AG08395 (cell line): ENCODE data around the gene TGFBRAP1.
"Not testable (repeated sequence)": the region's sequence is repeated elsewhere in the genome, so short reads cannot be mapped to it uniquely, and the experiment has no call there.

Experiments
- DNase-seq: peaks from one replicate; pipeline ENCODE4 v3.0.0; 2012; ENCODE audit warnings: mixed read lengths, low spot score

TGFBRAP1 gene

GRCh38 chr2:105274046-105274445 lies 55.5 kb downstream of the TGFBRAP1 start:
- no peak for DNase-seq

DNA sequence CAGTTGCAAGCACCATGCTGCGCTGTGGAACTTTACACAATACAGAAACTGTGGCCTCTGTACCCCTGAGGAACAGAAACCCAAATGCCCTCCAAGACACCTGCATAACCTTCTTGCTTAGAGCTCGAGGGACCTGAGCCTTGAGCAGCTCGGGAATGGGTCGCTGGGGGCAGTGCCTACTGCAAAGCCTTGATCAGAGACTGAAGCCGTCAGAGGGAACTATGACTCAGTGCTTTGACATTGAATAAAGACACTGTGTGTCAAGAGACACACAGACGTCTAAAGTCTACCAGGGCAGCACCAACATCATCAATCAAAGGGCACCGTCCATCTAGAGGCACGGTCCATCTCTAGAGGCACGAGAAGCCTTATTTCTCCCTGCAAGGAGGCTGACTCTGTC lies 57.4 kb downstream of the TGFBRAP1 start:
- DNase-seq, result no peak

- DNase-seq, result no peak
These were observed 58.0 kb downstream of the TGFBRAP1 start for GRCh38 chr2:105271393-105272045.

DNA sequence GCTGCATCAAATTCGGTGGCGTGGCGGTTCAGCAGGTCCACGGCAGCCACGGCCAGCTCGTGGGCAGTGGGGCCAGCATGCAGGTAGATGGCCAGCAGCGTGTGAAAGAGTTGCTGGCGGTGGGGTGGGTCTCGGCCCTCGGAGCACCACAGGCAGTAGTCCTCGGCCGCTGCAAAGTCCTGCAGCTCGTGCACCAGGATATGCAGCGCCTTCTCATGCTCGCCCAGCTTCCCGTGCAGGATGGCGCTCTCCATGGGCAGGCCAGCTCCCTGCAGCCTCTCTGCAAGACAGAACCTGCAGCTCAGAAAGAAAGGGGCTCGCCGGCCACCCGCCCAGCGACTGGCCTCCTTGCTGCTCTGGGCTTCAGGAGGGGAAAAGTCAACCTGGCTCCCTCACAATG lies 60.1 kb downstream of the TGFBRAP1 start:
- no peak for DNase-seq

DNA sequence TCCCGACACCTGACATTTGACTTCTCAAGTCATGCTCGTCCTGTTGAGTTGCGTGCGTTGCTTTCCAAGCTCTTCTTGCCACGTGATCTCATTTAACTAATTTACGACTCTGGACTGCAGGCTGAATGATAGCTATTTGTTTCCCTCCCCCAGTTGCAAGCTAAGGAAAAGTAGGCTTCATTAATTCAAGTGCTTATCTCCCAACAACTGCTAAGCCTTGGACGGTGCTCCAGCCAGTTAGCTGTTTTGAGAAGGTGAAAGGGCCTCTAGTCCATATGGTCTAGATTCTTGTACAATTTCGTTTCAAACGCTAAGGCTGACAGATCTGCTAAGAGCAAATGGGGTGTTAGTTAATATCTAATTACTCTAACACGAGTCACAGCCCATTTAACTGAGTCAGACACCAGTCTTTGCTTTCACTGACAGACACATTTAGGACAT lies 66.9 kb downstream of the TGFBRAP1 start:
- DNase-seq, result no peak

DNA sequence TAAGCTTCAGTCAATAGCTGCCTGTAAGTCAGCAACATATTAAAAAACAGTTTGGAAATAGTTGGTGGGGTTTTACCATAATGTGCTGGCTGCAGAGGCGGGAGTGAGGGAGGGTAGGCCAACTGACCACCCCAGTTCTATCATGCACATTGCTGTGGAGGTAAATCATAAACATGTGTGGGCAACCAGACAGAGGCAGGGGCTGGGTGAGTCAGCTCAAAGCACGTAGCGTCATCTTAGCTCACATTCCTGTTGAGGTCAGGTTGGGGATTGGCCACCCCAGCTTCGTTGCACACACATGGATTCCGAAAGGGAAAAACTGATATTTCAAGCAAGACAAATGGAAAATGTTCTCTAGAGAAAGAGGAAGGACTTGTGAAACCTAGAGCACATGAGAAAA lies 68.5 kb downstream of the TGFBRAP1 start:
- peak; percentile 95 for DNase-seq

DNA sequence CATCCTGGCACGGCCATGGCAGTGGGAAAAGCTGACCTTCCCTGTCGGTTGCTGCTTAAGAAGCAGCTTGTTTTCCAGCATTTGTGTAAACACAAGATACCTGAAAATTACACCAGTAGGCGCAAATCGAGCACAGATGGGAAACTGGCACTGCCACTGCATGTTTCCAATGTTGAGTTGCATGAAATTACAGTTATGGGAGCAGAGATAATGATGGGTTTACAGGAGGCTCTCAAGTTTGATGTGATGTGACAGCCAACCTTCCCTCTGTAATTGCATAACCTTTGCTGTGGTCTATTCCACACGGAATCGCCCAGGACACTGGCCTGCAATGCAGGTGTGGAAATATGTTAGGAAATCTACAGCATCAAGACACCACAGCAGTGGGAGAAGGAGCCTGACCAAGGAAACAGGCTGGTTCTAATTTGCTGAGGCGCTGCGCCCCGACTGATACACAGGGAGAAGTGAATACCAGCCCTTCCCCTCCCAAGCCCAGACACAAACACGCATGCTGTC lies 70.6 kb downstream of the TGFBRAP1 start:
- DNase-seq, result no peak

GRCh38 chr2:105257981-105258380 lies 71.6 kb downstream of the TGFBRAP1 start:
- peak; percentile 59 for DNase-seq

- DNase-seq, result no peak
These were observed 73.0 kb downstream of the TGFBRAP1 start for GRCh38 chr2:105256431-105257047.

DNA sequence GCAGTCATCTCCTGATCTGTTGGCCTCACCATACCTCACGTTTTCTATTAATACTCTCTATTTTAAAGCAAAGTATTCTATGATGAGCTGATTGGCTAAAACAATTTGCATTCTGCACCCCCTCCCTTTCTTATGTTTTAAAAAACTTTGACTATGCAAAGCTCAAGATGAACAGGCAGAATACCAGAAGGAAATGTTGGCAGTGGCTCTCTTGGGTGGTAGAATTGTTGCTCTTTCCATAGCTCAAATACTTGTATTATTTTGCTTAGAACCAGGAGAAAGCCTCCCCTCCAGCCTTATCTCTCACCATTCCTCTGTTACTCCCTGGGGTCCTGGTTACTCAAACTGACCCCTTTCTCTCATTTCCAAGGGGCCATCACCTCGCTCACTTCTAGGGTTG lies 73.6 kb downstream of the TGFBRAP1 start:
- DNase-seq, result no peak

DNA sequence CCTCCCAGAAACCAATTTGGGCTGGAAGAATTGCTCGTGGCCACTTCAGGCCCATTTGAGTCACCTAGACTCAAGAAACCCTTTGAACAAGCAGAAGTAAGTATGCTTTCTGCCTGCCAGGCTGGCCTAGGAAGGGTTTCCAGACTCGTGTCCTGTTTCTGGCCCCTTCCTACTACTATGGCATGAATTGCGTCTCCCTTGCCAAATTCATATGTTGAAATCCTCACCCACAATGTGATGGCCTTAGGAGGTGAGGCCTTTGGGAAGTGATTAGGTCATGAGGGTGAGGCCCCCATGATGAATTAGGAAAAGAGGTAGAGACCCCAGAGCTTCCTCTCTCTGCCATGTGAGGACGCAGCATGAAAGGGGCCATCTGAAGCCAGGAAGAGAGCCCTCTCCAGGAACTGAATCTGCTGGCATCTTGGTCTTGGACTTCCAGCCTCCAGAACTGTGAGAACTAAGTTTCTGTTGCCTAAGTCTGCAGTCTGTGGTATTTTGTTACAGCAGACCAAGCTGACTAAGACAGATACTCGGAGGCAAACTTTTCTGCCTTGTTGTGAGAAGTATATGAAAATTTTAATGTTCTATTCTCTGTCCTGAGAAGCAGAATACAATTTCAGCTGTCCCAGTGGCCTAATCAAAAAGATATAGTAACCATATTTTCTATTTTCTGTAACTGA lies 74.9 kb downstream of the TGFBRAP1 start:
- no peak for DNase-seq

DNA sequence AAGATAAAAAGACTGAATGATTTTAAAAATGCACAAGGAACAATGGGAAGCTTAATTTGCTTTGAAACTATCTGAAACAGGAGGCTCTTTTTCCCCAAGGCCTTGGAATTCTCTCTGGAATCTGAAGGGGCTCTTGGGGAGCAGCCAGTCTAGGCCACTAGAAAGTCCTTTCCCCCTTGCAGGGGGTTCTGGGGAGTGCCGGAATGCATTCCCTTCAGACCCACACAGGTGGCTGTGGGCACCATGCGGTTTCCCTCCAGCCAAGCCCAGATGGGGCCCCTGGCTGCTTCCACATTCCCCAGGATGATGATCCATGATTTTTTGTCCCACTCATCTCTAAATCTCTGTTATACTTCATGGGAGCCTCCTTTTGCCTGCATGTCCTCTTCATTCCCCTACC lies 77.3 kb downstream of the TGFBRAP1 start:
- no peak for DNase-seq

DNA sequence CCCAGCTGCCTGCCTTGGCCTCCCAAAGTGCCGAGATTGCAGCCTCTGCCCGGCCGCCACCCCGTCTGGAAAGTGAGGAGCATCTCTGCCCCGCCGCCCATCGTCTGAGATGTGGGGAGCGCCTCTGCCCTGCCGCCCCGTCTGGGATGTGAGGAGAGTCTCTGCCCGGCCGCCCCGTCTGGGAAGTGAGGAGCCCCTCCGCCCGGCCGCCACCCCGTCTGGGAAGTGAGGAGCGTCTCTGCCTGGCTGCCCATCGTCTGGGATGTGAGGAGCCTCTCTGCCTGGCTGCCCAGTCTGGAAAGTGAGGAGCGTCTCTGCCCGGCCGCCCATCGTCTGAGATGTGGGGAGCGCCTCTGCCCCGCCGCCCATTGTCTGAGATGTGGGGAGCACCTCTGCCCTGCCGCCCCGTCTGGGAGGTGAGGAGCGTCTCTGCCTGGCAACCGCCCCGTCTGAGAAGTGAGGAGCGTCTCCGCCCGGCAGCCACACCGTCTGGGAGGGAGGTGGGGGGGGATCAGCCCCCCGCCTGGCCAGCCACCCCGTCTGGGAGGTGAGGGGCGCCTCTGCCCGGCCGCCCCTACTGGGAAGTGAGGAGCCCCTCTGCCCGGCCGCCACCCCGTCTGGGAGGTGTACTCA lies 78.4 kb downstream of the TGFBRAP1 start:
- not testable (repeated sequence) for DNase-seq

DNA sequence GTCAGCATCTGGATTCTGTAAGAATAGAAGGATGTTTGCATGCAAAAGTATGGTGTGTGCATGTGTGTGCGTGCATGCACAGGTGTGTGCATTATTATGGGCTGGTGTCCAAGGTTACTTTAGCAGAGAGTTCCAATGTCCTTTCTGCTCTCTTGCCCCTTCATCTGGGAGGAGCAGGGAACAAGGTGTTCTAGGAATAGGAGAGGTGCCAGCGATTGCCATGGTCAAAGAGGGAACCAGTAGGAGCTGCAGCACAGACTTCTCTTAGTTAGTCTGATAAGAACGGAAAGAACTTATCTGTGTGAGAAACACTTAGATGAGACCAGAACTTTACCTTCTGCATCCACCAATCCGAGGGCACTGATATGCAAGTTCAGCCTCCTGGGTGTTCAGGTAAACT lies 79.6 kb downstream of the TGFBRAP1 start:
- no peak for DNase-seq

- no peak for DNase-seq
These were observed 80.4 kb downstream of the TGFBRAP1 start for GRCh38 chr2:105249181-105249580.

DNA sequence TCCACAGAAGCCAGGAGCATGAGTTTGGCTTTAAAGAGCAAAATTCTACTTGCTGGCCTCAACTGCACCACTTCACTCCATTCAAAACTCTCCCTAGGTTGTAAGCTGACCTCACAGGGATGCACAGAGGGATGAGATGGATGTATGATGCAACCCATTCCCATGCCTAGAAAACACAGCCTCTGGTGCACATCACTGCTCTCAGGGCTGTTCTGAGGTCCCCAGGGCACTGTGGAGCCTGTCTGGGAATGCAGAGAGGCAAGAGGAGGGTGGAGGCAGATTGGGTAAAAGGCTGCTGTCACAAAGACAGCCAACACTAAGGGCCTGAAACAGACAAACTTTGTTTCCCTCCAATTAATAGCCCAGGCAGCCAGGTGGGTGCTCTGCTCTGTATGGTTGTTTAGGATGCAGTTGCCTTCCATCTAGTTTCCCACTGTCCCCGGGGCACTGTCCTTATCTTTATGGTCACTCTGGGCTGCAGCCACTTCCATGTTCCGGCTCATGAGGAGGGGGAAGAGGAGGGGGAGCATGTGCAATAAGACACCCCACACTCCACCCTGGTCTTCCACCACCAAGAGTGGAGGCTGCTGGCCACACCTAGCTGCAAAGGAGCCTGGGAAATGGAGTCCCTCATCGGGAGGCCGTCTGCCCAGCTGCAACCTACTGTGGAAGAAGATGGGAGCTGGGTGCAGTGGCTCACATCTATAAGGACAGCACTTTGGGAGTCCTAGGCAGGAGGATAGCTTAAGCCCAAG lies 81.0 kb downstream of the TGFBRAP1 start:
- DNase-seq, result no peak

GRCh38 chr2:105244451-105244850 lies 85.1 kb downstream of the TGFBRAP1 start:
- no peak for DNase-seq

DNA sequence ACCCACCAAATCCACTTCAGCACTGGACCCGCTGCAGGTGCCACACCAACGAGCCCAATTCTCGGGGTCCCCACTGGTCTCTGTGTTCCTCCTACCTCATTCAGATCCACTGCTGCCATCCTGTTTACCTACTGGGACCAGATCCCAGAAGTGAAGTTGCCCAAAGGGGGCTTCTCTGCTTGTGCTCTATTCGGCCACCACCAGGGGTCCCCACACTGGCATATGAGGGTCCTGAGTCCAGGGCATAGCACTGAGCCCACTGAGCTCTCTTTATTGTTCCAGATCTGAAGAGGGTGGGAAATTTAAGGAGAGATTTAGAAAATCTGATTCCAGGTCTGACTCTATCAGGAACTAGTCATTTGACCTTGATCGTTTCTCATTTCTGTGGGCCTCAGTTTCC lies 85.6 kb downstream of the TGFBRAP1 start:
- no peak for DNase-seq

- no peak for DNase-seq
These were observed 87.1 kb downstream of the TGFBRAP1 start for GRCh38 chr2:105242286-105242993.

DNA sequence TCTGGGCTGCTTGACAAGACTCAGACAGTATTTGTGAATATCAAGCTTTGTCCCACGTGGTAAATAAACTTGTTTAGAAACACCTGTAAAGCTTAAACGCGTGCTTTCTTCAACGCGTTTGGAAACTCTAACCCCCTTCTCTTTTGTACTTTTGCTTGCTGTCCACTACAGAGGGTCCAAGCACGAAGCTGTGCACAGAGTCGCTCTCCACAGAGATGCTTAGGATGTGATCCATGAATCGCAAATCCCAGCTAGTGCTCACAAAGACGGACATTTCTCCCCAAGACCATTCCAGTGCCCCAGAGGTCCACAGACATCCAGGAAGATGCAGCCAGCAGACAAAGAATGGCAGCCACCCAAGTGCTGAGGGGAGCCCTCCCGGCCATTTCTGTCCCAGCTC lies 88.1 kb downstream of the TGFBRAP1 start, which contains the start of gene GPR45:
TSS of gene GPR45 (plus strand) at position 301 of the 400 bp plus-strand sequence. CDS start 116 bp downstream, outside the sequence.
- no peak for DNase-seq

- peak; percentile 93 for DNase-seq
These were observed 89.6 kb downstream of the TGFBRAP1 start for GRCh38 chr2:105239924-105240323.
